SIG-M5 treated with dmso at 0.1 percent for 504 hours (cell line): ENCODE measurements around the gene SSUH2.
A peak's percentile ranks its signal among the peaks of the same experiment; 100 is the strongest.
"Not testable (repeated sequence)": the region's sequence is repeated elsewhere in the genome, so short reads cannot be mapped to it uniquely, and the experiment has no call there.

Experiments used
- DNase-seq: peaks from one replicate; lab custom pipeline; 2025; ENCODE audit not compliant: unreplicated experiment; lab: John Stamatoyannopoulos, UW

Gene SSUH2

GRCh38 chr3:8659242-8659641 is 14.6 kb upstream of the SSUH2 start:
- no peak for DNase-seq

- peak; percentile 11 for DNase-seq
These were observed 14.0 kb upstream of the SSUH2 start for GRCh38 chr3:8658306-8659212.

DNA sequence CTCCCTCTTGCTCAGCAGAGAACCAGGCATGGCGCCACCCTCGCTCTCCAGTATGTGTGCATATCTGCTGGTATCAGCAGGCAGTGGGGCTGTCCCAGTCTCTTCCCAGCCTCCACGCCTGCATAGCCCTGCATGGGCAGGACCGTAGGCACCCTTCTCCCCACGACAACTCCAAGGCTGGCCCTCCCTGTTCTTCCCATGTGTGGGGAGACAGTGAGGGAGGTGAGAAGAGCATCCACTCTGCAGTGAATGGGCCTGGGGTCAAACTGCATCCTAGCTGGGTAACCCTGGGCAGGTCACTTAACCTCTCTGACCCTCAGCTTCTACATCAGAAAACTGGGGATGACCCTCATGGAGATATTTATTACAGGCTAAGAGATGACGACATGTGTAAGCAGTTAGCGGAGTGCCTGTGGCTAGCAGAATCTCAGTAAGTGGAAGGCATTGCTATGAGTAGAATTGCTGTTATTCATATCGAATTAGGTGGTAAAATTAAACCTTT is 13.3 kb upstream of the SSUH2 start:
- DNase-seq, result no peak

DNA sequence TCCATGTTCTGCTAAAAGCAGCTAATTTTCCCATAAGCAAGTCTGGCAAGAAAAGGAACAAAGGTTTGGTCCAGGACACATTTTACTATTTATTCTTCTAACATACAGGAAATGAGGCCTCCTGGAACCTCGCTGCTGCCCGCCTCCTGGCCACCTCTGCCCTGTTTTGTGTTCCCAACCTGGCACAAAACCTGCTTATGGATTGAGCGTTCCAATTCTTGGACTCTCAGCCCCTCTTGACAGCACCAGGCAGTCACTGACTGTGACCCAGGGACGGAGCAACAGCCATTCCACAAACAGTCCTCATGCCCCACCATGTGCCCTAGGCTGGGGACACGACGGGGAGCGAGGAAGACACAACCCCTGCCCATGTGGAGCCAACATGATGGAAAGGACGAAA is 11.6 kb upstream of the SSUH2 start:
- DNase-seq, result no peak

DNA sequence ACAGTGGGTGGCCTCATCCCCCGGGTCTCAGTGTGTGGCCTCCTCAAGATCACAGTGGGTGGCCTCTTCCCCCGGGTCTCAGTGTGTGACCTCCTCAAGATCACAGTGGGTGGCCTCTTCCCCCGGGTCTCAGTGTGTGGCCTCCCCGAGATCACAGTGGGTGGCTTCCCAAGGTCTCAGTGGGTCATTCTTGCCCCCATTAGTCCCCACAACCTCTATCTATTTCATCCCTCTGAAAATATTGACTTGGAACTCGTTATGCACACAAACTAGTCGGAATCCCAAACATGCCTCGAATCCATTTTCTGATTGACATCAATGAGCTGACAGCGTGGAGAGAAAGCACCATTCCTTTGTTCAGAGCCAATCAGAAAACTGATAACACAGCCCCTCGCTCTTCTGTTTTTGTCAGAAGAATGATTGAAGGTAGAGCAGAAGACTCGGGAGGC is 10.8 kb upstream of the SSUH2 start:
- no peak for DNase-seq

GRCh38 chr3:8654572-8655329 is 10.2 kb upstream of the SSUH2 start:
- not testable (repeated sequence) for DNase-seq

- DNase-seq, result no peak
These were observed 9.3 kb upstream of the SSUH2 start for GRCh38 chr3:8653800-8654408.

GRCh38 chr3:8652324-8652987 is 7.9 kb upstream of the SSUH2 start:
- no peak for DNase-seq

GRCh38 chr3:8651418-8652323 is 7.1 kb upstream of the SSUH2 start:
- DNase-seq, result no peak

- no peak for DNase-seq
These were observed 6.2 kb upstream of the SSUH2 start for GRCh38 chr3:8650583-8651416.

DNA sequence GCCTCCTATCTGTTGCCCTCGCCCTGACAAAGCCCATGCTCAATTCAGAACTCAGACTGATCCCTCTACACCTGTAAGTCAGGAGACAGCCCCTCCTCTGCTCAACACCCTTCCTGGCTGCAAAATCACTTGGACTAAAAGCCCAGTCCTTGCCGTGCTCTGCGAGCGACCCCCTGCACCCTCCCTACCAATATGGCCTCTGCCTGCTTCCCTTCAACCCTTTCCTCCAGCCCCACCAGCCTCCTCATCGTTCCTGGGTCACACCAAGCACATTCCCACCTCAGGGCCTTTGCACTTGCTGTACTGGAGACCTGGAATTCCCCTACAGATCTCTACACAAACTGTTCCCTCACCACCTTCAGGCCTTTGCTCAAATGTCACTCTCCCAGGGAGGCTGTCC is 5.2 kb upstream of the SSUH2 start:
- no peak for DNase-seq

- DNase-seq, result no peak
These were observed 4.5 kb upstream of the SSUH2 start for GRCh38 chr3:8648909-8649741.

- DNase-seq, result no peak
These were observed 2.8 kb upstream of the SSUH2 start for GRCh38 chr3:8647137-8647985.

- no peak for DNase-seq
These were observed 1.8 kb upstream of the SSUH2 start for GRCh38 chr3:8646313-8646938.

DNA sequence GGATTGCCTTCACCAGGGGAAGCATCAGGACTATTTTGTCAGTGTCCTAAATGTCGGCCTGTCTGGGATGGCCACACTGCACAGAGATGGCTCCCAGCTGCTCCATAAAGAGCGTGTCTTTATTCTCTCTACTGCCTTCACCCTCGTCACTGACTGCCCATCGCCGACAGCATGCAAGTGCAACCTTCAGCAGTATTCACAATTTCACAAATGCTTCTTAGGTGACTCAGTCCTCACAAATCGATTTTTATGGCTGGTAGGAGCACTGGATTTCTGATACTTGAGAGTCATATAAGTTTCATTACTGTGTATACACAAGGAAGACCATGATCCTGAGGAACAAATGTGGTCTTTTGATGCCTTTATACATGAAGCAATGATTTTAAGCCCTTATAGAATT is 1.1 kb upstream of the SSUH2 start:
- no peak for DNase-seq

- DNase-seq, result no peak
These were observed 769 bp downstream of the SSUH2 start for GRCh38 chr3:8643693-8644365.
